Measurements from ENCODE around the gene ARHGAP23. TPM values are rescaled to one million over a fixed set of nuclear protein-coding genes. Genes with fewer than 3 reads are reported as not detected.

The ARHGAP23 gene
- total RNA-seq, 1 experiment from 2014 or later, result 97.9 TPM

DNA sequence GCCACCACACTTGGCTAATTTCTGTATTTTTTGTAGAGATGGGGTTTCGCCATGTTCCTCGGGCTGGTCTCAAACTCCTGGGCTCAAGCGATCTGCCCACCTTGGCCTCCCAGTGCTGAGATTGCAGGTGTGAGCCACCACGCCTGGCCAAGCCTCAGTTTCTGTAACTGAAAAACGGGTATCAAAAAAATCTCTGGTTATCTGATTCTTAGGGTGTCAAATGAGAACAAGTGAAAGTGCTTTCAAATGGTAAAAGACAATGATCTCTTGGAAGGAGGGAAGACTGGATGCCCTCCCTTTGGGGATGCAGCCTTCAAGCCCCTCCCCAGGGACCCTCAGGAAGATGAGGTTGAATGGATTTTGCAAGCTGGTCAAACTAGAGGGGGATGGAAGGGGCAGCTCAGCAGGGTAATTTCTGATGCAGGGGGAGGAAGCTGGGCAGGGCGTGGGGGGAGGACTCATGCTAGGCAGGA is 22.3 kb downstream of the ARHGAP23 start:
- no peak overlapping the region for H3K18ac ChIP-seq (ENCODE audit: insufficient read length, low read depth, low read length)
- Mint-ChIP-seq H3K4me3 (peak overlapping the region; percentile 79 to 85), H3K27me3 (ENCODE audit: low read depth) (no peaks in the 10 kb centered on the region; the same call in 1 of the 2 replicates), H3K9me3 (no peaks in the 10 kb centered on the region), H3K36me3 (ENCODE audit: insufficient read depth in 1 of 3, low read depth in 3 of 3) (peaks cover 0 to 8% (median 1%) of the 10 kb centered on the region in 3 experiments; a peak in 4 of 7 replicates), H3K4me1 (peaks cover 56 to 65% of the 10 kb centered on the region in 2 experiments), H3K27ac (peak overlapping the region; percentile 98 to 100 (median 99))
- no peak overlapping the region for H3K14ac ChIP-seq (ENCODE audit: insufficient read depth, low read length)
- no peak overlapping the region for H2AFZ ChIP-seq (ENCODE audit: low read length)
- H3K79me1 ChIP-seq (ENCODE audit: insufficient read depth, low read depth, low read length, poor library complexity, severe bottlenecking), result no peaks in the 10 kb centered on the region
- no peak overlapping the region for H3K4ac ChIP-seq (ENCODE audit: low read depth, low read length)
- DNase-seq, result no peak
- WGBS (ENCODE audit: extremely low coverage, insufficient read length, low lambda C conversion rate), result no CpG with 5 or more reads among the region's 6 CpGs
- no peak overlapping the region for H2BK15ac ChIP-seq (ENCODE audit: low read depth, low read length)
- no peaks in the 10 kb centered on the region for H3K9me3 ChIP-seq (ENCODE audit: control insufficient read depth, low read depth, low read length)
- H2BK12ac ChIP-seq (ENCODE audit: insufficient read length, low read depth, low read length), result no peak overlapping the region
- peaks cover 18% of the 10 kb centered on the region for H3K4me1 ChIP-seq (ENCODE audit: insufficient read depth, low read length)
- H3K4me2 ChIP-seq (ENCODE audit: insufficient read depth, insufficient read length, low read length), result peak overlapping the region; percentile 76
- H4K5ac ChIP-seq (ENCODE audit: insufficient read length, low read depth, low read length), result no peak overlapping the region
- no peak overlapping the region for H2BK5ac ChIP-seq (ENCODE audit: insufficient read length, low read length)
- no peak overlapping the region for H3T11ph ChIP-seq (ENCODE audit: low read length)
- H3K56ac ChIP-seq (ENCODE audit: insufficient read length, low read depth, low read length), result no peak overlapping the region
- H2AK5ac ChIP-seq (ENCODE audit: insufficient read length, low read length), result no peak overlapping the region
- no peak overlapping the region for H2BK20ac ChIP-seq (ENCODE audit: low read depth, low read length, poor library complexity, severe bottlenecking)
- peaks cover 19% of the 10 kb centered on the region for H3K23me2 ChIP-seq (ENCODE audit: insufficient read length, low read depth, low read length, poor library complexity, severe bottlenecking)
- no peak overlapping the region for H3K9ac ChIP-seq (ENCODE audit: extremely low read depth, insufficient read length, low read length)
- no peak overlapping the region for H2BK120ac ChIP-seq (ENCODE audit: low read depth, low read length, poor library complexity, severe bottlenecking)
- no peak overlapping the region for H4K8ac ChIP-seq (replicated peaks; ENCODE audit: insufficient read length, low read depth, low read length)
- H4K20me1 ChIP-seq (ENCODE audit: control insufficient read depth, insufficient read depth, insufficient read length), result no peaks in the 10 kb centered on the region
- TF ChIP-seq, protein P1, sequence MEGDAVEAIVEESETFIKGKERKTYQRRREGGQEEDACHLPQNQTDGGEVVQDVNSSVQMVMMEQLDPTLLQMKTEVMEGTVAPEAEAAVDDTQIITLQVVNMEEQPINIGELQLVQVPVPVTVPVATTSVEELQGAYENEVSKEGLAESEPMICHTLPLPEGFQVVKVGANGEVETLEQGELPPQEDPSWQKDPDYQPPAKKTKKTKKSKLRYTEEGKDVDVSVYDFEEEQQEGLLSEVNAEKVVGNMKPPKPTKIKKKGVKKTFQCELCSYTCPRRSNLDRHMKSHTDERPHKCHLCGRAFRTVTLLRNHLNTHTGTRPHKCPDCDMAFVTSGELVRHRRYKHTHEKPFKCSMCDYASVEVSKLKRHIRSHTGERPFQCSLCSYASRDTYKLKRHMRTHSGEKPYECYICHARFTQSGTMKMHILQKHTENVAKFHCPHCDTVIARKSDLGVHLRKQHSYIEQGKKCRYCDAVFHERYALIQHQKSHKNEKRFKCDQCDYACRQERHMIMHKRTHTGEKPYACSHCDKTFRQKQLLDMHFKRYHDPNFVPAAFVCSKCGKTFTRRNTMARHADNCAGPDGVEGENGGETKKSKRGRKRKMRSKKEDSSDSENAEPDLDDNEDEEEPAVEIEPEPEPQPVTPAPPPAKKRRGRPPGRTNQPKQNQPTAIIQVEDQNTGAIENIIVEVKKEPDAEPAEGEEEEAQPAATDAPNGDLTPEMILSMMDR (conservative IDR thresholded peaks at IDR 0.05), result no peak
- no peak overlapping the region for H3K23ac ChIP-seq (ENCODE audit: insufficient read length, low read depth, low read length)
- no peak overlapping the region for H4K91ac ChIP-seq (ENCODE audit: insufficient read length, low read depth, low read length)
- H3K27ac ChIP-seq (ENCODE audit: insufficient read length, low read depth, low read length), result peak overlapping the region; percentile 96
- H3K79me2 ChIP-seq (ENCODE audit: insufficient read depth, low read length), result peaks cover 19% of the 10 kb centered on the region; the same call in 1 of the 2 replicates
- no peaks in the 10 kb centered on the region for H3K27me3 ChIP-seq (ENCODE audit: insufficient read depth, low read length)
